Small intestine (tissue), 7 donors: ENCODE results near the gene HAP1. TPM values are rescaled to one million over a fixed set of nuclear protein-coding genes. Genes with fewer than 3 reads are reported as not detected.

ENCODE experiments used
- DNase-seq, 2 donors: peaks; one replicate each; pipeline versions ENCODE4 v3.0.0 to v3.0.0-alpha.2; 2013
- FAIRE-seq: peaks from 2 replicates; lab custom pipeline; 2012; peaks lifted over from hg19 to GRCh38; lab: Jason Lieb, UNC
- H3K27ac ChIP-seq, 3 donors: one replicate each; pipeline ENCODE4 v1.5.1; 2013; ENCODE audit warnings: low read length in 2 of 3, mild to moderate bottlenecking in 2 of 3, control low read depth in 1 of 3, inconsistent platforms in 1 of 3, low read depth in 1 of 3, moderate library complexity in 1 of 3
- H3K27me3 ChIP-seq, 3 donors: one replicate each; pipeline ENCODE4 v1.6.1; 2013; ENCODE audit warnings: low read length in 3 of 3, inconsistent platforms in 1 of 3; ENCODE audit not compliant: control insufficient read depth in 3 of 3, insufficient read depth in 3 of 3
- H3K36me3 ChIP-seq, 3 donors: one replicate each; pipeline ENCODE4 v1.6.1; 2013; ENCODE audit warnings: low read length in 3 of 3, inconsistent platforms in 1 of 3, low read depth in 1 of 3, mild to moderate bottlenecking in 1 of 3, moderate library complexity in 1 of 3; ENCODE audit not compliant: control insufficient read depth in 3 of 3, insufficient read depth in 2 of 3
- H3K4me1 ChIP-seq, 3 donors: one replicate each; pipeline ENCODE4 v1.6.1; 2013; ENCODE audit warnings: low read length in 2 of 3, inconsistent platforms in 1 of 3, low read depth in 1 of 3, mild to moderate bottlenecking in 1 of 3, moderate library complexity in 1 of 3; ENCODE audit not compliant: control insufficient read depth in 3 of 3, insufficient read depth in 2 of 3
- H3K4me3 ChIP-seq, 3 donors: one replicate each; pipeline ENCODE4 v1.5.1; 2013; ENCODE audit warnings: low read length in 3 of 3, control low read depth in 1 of 3, inconsistent platforms in 1 of 3, low read depth in 1 of 3, mild to moderate bottlenecking in 1 of 3, moderate library complexity in 1 of 3
- H3K9me3 ChIP-seq, 2 donors: one replicate each; pipeline ENCODE4 v1.6.1; 2013; ENCODE audit warnings: low read depth in 1 of 2, low read length in 1 of 2; ENCODE audit not compliant: control insufficient read depth in 2 of 2, insufficient read depth in 1 of 2
- WGBS, 3 donors: extraction: QIAGEN DNeasy Blood & Tissue Kit; methylation state at CpG; one replicate each; pipeline ENCODE4 v1.1.7; 2013; 5-methylcytosine and 5-hydroxymethylcytosine counted together
- polyA plus RNA-seq, 4 donors: library from polyadenylated mRNA; stranded (reverse) in 3 of 4; unstranded in 1 of 4; fragments of 200-250 nt in 3 of 4; fragments of 120-200 nt in 1 of 4; gene quantifications; one replicate each; pipeline versions ENCODE4 v1.2.1 to v1.2.3, GENCODE V29; 2013
- donor health status: healthy with polysubstance abuse.
- donor health status: control.
- donor health status: control.
- donor health status: Bipolar disorder and iron deficiency.
- donor health status: healthy.

Gene HAP1
- polyA plus RNA-seq, 4 donors: 0.21 to 0.40 (median 0.25) TPM

DNA sequence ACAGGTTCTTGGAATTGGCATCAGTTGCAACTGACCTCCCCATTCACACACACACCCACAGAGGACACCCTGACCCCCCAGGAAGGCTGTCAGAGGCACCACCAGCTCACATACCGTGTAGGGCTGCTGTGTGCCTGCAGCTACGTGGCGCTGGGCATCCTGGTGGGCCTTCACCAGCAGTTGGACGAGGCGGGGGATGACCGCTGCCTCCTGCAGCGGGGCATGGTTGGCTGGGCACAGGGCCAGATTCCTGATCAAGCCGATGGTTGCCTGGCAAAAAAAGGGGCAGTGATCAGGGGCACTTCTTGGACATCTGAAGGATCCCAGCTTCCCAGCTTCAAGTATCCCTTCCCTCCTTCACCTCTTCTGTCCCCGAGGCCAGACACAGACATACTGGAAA, 24.2 kb upstream of the HAP1 start:
- peaks cover 22 to 95% (median 40%) of the 10 kb centered on the region in 3 donors for H3K36me3 ChIP-seq
- 79 to 83% (median 82%) methylated on average over 5 to 9 of the region's 9 CpGs for WGBS, 3 donors
- H3K4me1 ChIP-seq: no peaks in the 10 kb centered on the region

DNA sequence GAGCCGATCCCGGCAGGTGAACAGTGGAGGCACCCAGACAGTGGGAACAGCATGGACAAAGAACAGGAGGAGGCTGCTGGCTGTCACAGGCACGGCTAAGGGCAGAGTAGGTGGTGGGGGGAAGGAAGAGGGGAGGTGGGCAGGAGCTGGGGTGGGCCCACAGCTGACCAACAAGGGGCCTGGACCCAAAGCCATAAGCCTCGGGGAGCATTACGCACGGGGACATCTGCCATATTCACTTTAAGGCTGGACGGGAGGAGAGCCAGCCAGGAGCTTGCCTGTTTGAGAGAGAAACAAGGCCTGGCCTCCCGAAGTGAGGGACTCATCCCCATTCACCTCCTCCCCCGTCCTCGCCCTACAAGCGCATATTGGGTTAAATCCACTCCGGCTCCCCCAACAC, 19.6 kb upstream of the HAP1 start:
- FAIRE-seq (no peak), DNase-seq (no peak)
- Histone ChIP-seq H3K4me1 (no peaks in the 10 kb centered on the region), H3K9me3 (no peaks in the 10 kb centered on the region), H3K27me3 (no peaks in the 10 kb centered on the region), H3K27ac (no peak overlapping the region), H3K36me3 (peaks cover 5 to 74% (median 21%) of the 10 kb centered on the region in 3 donors), H3K4me3 (no peak overlapping the region)
- WGBS, 3 donors: 58 to 78% (median 69%) methylated on average over 8 to 12 of the region's 12 CpGs

More for the DNA sequence above, 24.2 kb upstream of the HAP1 start:
- DNase-seq: no peak
- no peaks in the 10 kb centered on the region for H3K27me3 ChIP-seq
- H3K9me3 ChIP-seq: no peaks in the 10 kb centered on the region
- no peak for FAIRE-seq
- no peak overlapping the region for H3K27ac ChIP-seq
- no peak overlapping the region for H3K4me3 ChIP-seq

DNA sequence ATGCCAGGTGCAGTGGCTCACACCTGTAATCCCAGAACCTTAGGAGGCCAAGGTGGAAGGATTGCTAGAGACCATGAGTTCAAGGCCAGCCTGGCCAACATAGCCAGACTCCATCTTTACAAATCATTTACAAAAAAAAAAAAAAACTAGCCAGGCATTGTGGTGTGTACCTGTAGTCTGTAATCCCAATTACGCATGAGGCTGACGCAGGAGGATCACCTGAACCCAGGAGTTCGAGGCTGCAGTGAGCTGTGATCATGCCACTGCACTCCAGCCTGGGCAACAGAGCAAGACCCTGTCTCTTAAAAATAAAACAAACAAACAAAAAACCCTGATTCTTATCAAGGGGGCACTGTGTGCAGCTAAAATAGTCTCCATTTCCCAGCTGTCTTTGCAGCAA, 16.8 kb upstream of the HAP1 start:
- H3K9me3 ChIP-seq: no peaks in the 10 kb centered on the region
- H3K4me3 ChIP-seq: no peak overlapping the region
- 71 to 78% (median 76%) methylated on average over 3 of the region's 3 CpGs for WGBS, 3 donors
- no peak overlapping the region for H3K27ac ChIP-seq
- DNase-seq (no peak), FAIRE-seq (no peak)
- H3K27me3 ChIP-seq: no peaks in the 10 kb centered on the region
- peaks cover 0 to 49% (median 14%) of the 10 kb centered on the region in 3 donors for H3K36me3 ChIP-seq
- no peaks in the 10 kb centered on the region for H3K4me1 ChIP-seq

DNA sequence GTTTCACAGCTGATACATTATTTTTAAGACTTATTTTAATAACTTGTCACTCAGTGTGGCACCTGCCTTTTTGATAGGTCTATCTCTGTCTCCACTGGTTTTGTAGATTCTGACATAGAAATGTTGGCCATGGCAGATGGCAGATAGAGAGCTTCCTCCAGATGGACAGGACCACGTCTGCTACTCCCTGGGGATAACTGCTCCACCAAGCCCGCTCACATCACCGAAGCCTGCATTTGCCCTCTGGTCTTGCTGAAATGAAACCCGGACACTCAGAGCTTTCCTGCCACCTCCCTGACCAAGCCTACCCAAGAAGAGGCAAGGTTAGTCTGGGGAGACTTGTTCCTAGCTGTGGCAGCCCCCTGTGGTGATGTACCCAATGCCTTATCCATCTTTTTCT, 16.4 kb upstream of the HAP1 start:
- FAIRE-seq (no peak), DNase-seq (no peak)
- no peaks in the 10 kb centered on the region for H3K27me3 ChIP-seq
- no peaks in the 10 kb centered on the region for H3K4me1 ChIP-seq
- H3K27ac ChIP-seq: no peak overlapping the region
- WGBS, 3 donors: 76 to 82% (median 82%) methylated on average over 4 of the region's 4 CpGs
- H3K9me3 ChIP-seq: no peaks in the 10 kb centered on the region
- H3K4me3 ChIP-seq: no peak overlapping the region
- peaks cover 0 to 45% (median 13%) of the 10 kb centered on the region in 3 donors for H3K36me3 ChIP-seq

DNA sequence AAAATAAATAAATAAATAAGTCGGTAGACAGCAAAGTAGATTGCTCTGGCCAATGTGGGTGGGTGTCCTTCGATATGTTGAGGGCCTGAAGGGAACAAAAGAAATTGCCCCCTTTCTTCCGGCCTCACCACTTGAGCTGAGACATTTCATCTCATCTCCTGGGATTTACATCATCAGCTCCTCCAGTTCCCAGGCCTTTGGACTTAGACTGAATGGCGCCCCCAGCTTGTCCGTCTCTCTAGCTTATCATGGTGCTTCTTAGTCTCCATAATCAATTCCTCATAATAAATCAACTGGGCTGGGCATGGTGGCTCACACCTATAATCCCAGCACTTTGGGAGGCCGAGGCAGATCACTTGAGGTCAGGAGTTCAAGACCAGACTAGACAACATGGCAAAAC, 13.8 kb upstream of the HAP1 start:
- no peak overlapping the region for H3K27ac ChIP-seq
- FAIRE-seq: no peak
- DNase-seq: peak; percentile 27 to 46

DNA sequence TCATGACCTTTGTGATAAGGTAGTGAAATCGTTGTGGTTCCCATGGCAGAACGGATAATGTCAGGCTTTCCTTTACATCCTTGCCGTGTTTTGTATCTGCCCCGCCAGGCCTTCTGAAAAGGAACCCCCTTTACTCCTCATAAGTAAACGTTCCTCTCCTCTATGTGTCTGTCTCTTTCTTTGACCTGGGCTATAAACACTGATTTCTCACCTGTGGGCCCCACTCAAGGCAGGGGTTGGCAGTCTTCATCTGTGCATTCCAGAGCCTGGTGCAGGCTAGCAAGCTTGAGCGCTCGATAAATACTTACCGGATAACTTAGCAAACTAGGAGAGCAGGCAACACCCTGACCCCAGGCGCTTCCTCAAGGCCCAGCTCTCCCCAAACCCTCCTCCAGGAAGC, 7.3 kb upstream of the HAP1 start:
- Histone ChIP-seq H3K4me1 (peaks cover 0 to 4% (median 0%) of the 10 kb centered on the region in 3 donors), H3K27me3 (peaks cover 0 to 12% (median 0%) of the 10 kb centered on the region in 3 donors), H3K4me3 (no peak overlapping the region), H3K36me3 (no peaks in the 10 kb centered on the region), H3K27ac (no peak overlapping the region), H3K9me3 (no peaks in the 10 kb centered on the region)
- DNase-seq (no peak), FAIRE-seq (no peak)
- WGBS, 3 donors: 81 to 87% (median 82%) methylated on average over 9 of the region's 9 CpGs

More for the DNA sequence above, 13.8 kb upstream of the HAP1 start:
- H3K9me3 ChIP-seq: no peaks in the 10 kb centered on the region
- H3K36me3 ChIP-seq: peaks cover 0 to 19% (median 0%) of the 10 kb centered on the region in 3 donors
- no peaks in the 10 kb centered on the region for H3K4me1 ChIP-seq
- WGBS, 3 donors: 52 to 68% (median 59%) methylated on average over 6 of the region's 6 CpGs
- no peaks in the 10 kb centered on the region for H3K27me3 ChIP-seq
- no peak overlapping the region for H3K4me3 ChIP-seq

DNA sequence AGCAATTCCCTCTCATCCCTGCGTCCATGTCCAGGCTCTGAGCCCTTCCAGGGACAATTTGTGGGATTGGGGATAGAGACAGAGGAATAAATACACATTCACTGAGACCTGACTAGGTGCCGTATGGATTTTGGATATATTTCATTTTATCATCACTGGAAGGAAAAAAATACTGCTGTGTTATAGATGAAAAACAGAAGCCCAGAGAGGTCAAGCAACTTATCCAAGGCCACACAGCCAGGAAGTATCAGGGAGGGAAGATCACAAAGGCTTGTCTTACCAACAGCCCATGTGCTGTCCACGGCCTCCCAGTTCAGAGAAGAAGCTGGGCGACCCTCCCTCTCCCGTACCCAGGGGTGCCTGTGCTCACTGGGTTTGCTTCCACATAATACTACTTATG, 6.1 kb upstream of the HAP1 start:
- 83 to 89% (median 87%) methylated on average over 5 of the region's 5 CpGs for WGBS, 3 donors
- no peak for FAIRE-seq
- Histone ChIP-seq H3K4me1 (peaks cover 0 to 4% (median 0%) of the 10 kb centered on the region in 3 donors), H3K9me3 (no peaks in the 10 kb centered on the region), H3K4me3 (no peak overlapping the region), H3K27me3 (peaks cover 0 to 24% (median 0%) of the 10 kb centered on the region in 3 donors), H3K36me3 (no peaks in the 10 kb centered on the region), H3K27ac (no peak overlapping the region)
- DNase-seq: no peak

DNA sequence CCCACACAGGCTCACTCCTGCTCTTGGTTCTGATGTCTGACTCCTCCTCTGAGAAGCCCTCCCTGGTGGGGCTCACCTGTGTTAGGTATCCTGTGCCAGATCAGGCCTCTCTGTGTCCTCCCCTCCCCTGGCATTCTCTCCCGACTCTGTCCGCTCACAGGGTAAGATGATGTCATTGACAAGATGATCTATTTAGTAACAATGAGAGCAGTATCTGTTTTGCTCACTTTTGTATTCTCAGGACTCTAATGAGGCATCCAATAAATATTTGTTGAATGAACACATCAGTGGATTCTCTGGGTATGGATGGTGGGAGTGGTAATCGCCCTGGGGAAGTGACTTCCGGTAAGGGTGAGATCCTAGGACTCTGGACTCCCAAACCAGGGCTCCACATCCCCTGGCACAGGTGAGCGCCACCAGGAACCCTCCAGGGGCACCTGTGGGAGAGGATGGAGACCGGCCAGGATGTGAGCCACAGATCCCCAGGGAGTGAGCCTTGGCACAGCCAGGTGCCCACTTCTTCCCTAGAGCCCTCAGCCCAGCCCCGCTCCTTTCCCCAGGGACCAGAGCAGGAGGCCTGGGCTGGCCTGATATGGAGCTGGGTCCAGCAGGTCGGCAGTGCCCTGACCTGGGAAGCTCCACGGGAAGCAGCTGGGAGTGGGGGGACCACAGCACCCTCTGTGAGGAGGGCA, 5.4 kb upstream of the HAP1 start:
- no peak for FAIRE-seq
- H3K4me1 ChIP-seq: peaks cover 0 to 6% (median 0%) of the 10 kb centered on the region in 3 donors
- no peak overlapping the region for H3K4me3 ChIP-seq
- DNase-seq: no peak
- H3K27me3 ChIP-seq: peaks cover 0 to 31% (median under 1%) of the 10 kb centered on the region in 3 donors
- H3K27ac ChIP-seq: no peak overlapping the region
- 30 to 60% (median 52%) methylated on average over 9 of the region's 9 CpGs for WGBS, 3 donors
- no peaks in the 10 kb centered on the region for H3K9me3 ChIP-seq
- no peaks in the 10 kb centered on the region for H3K36me3 ChIP-seq

DNA sequence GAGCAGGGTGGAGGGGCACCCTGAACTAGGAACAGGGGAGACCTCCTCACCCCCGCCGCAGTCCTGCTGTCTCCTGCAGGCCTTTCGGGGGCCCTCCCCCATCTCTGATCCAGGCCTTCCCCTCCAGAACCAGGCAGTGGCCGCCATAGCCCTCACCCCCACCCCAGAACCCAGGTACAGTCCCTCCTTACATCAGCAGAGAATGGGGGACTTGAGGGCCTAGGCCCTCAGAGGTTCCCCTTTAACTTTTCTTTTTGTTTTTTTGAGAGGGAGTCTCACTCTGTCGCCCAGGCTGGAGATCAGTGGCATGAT, 4.3 kb upstream of the HAP1 start:
- Histone ChIP-seq H3K4me1 (peaks cover 0 to 17% (median 0%) of the 10 kb centered on the region in 3 donors), H3K27me3 (peaks cover 0 to 41% (median 2%) of the 10 kb centered on the region in 3 donors), H3K27ac (no peak overlapping the region), H3K9me3 (no peaks in the 10 kb centered on the region), H3K4me3 (no peak overlapping the region), H3K36me3 (no peaks in the 10 kb centered on the region)
- no peak for DNase-seq
- FAIRE-seq: no peak
- 90 to 100% (median 92%) methylated on average over 5 of the region's 5 CpGs for WGBS, 3 donors
